GM15510 (cell line): Measurements from ENCODE around the gene LETM1.

Source experiments
- POLR2A ChIP-seq: IDR thresholded peaks from 3 replicates; pipeline ENCODE4 v1.6.1; 2011; ENCODE audit warnings: borderline replicate concordance; ENCODE audit not compliant: insufficient read length; ENCODE audit errors: extremely low read depth

LETM1 gene

DNA sequence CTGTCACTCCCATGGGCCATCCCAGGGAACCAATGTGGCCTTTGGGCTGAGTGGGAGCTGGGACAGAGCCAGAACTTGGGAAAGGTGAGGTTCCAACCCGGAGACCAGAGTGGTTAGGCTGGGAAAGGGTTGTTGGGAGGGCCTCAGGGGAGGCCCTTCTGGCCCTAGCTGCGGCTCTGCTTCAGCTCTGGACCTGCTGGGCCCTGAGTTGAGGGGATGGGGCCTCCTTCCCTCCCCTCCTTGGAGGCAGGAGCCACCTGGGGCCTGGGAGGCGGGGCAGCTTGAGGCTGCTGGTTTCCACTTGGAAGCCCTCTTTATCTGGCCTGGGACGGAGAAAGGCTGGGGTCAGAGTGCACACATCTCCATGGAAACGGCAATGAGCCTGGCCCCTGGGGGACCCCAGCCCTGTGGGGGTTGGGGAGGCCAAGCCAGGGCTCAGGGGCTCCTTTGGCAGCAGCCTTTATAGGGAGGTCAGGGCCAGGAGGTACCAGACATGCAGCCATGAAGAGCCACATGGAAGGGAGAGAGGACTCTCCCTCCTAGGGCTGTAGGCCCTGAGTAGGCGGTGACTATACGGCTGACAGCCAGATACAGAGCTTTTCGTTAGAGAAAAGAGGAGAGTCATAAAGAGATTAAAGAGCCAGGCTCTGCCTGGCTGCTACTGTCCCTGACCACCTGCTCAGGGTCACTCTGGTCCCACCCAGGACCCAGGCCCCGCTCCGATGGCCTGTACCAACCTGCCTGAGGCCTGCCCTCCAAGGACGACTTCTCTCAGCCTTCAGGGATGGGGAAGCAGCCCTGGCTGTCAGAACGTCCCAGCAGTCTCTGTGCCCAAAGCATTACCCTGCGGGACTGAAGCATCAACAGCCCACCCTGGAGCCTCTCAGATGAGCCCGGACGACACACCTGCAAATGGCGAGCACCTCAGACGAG is 8.4 kb upstream of the LETM1 start:
- no peak for TF ChIP-seq POLR2A

DNA sequence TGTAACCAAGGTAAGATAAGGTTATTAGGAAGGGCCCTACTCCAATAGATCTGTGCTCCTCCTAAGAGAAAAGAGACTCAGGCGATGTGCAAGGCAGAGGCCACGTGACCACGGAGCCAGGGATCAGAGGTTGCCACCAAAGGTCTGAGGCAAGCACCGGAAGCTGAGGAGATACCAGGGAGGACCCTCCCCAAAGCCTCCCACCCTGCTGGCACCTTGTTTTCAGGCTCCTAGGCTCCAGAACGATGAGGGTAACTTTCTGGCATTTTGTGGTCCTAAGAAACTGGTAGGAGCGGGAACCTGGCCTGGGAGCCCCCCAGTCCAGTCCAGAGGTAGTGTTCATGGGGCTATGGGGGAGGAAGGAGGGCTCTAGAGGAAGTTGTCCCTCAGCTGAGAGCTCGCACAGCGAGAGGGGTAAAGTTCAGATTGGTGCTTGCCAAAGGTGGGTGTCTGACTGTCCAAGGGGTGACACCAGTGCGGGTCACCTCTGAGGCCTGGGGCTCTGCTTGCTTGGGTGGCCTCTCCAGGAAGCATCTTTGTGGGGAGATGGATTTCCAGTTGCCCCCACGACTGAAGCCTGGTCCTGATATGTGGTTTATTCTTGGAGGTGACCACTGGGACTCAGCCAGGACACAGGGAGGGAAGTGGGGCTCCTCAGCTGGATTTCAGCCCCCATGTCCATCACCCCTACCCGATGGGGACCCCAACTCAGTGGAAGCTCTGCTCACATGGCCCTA is 7.5 kb upstream of the LETM1 start:
- TF ChIP-seq POLR2A: no peak

DNA sequence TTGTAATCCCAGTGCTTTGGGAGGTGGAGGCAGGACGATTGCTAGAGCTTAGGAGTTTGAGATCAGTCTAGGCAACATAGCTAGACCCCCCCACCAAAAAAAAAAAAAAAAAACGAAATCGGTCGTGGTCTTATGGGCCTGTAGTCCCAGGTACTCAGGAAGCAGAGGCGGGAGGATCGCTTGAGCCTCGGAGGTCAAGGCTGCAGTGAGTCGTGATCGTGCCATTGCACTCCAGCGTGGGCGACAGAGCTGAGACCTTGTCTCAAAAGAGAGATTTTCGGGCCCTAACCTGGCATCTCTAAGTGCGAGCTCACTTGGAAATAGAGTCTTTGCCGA is 7.0 kb upstream of the LETM1 start:
- no peak for TF ChIP-seq POLR2A

DNA sequence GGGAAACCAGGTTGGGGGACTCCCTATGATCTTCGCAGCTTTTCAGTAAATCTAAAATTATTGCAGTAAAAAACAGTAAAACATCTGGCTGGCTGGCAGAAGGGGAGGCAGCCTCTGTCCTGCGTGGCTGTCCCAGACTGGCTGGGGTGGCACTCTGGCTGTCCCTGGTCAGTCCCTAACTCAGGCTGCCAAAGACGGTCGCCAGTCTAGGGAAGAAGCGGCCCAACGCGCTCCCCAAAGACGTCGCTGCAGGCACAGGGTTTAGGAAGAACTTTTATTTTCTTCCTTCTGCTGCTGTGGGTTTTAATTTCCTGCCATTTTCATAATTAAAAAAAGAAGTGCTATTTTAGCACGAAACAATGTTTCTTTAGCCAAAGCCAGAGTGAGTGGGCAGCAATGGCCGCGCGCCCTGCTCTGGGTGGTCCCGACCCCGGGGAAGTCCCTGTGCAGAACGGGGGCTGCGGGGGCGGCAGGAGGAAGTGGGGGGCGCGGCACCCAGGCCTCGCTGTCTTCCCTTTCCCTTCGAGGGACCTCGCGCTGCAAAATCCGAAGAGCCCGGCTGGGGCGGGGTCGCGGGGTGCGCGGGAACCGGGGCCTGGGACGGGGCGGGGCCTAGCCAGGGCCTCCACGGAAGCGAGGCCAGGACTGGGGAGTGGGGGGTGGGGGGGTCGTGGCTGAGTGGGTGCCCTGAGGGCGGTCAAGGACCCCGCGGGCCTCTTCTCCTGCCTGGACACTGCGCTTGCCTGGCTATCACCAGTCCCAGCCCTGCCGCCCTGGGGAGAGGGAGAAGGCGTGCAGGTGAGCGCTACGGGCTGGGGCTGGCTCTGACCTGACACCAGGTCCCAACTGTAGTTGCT is 6.3 kb upstream of the LETM1 start:
- TF ChIP-seq POLR2A: no peak

DNA sequence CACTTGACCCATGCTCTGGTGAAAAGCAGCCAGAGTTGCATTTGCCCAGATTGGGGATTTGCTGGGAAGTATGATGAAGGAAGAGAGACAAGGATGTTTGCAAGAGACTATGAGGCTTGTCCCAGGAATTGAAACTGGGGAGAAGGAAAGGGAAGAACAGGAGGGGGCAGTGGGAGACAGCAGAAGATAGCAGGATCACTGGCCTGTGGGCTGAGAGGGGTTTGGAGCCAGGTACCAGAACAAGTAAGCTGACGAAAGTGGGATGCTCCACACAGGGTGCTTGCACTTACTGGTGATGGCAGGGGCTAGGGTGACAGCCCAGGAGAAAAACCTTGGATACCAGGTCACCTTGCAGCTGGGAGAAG is 3.4 kb upstream of the LETM1 start:
- TF ChIP-seq POLR2A: no peak

DNA sequence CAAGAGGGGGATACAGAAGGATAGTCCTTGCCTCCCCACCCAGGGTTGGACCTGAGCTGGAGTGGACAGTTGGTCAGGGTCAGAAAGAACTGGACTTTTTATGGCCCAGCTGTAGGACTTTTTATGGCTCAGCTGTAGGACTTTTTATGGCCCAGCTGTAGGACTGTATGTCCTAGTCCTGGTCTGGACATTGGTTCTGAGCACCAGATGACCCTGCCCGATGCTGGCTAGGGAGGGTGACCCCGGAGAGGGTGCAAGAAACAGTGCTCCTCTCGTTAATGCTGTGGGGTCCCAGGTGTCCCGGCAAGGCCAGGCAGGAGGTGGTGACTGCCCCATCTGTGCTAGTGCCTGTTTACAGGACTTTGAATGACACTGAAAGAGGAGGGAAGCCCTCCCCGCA is 2.0 kb upstream of the LETM1 start:
- no peak for TF ChIP-seq POLR2A

DNA sequence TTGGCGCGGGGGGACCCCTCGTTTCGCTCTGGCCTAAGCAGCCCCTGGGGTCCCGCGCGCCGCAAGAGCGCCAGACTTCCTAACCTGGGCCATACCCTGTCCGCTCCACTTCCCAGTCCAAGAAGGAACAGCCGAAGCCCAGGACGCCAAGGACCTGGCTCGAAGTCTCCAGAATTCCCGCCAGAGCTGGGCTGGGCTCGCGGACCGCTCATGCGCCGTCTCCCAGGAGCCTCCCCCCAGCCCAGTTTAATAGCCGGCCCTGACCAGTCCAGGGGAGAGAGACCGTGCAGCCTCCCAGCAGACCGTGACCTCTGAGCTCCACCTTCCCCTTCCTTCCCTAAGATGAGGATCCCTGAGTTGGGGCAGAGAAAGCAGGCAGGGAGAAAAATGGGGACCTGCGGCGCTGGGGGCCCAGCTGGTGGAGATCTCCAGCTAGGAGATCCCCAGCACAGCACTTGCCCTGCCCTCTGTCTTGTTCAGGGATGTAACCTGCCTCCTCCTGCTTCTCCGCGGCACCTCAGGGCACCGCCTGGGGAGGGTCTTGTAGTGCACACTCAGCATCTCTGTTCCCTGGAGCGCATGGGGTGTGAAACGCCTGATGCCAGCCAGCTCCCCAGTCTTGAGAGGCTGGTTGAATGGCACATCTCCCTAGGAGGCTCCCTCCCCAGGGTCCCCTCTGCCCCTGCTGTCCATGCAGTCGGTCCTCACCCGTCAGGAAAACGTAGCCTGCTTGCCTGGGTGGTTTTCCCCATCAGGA is 1.2 kb upstream of the LETM1 start:
- no peak for TF ChIP-seq POLR2A

DNA sequence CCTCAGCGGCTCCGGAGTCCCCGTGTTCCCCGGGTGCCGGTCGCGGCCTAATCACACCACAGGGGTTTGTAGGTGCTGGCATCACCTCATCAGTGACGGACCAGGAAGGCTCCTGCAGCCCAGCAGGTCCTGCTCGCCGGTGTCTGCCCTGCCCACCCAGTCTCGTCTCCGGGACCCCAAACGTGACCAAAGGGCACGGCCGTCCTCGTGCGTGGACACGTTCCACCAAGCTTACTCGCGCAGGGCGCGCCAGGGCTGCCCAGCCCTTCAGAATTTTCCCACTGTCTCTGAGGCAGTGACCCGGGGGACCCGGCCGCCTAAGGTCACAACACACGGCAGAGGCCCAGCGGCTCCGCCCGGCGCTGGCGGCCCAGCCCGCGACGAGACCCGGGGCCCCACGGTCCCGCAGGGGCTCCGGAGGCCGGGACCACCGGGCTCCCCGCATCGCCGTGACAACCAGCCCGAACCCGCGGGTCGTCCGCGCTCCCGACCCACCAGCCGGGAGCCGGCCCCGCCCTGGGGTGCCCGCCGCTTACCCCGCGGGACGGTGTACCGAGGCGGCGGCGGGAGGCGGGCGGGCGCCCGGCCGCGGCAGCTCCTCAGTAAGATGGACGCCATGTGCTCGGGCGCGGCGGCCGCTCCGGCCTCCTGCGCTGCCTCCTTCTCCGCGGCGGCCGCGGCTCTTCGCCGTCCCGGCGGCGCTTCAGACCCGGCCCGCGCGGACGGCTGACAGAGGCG is 454 bp downstream of the LETM1 start:
- no peak for TF ChIP-seq POLR2A

DNA sequence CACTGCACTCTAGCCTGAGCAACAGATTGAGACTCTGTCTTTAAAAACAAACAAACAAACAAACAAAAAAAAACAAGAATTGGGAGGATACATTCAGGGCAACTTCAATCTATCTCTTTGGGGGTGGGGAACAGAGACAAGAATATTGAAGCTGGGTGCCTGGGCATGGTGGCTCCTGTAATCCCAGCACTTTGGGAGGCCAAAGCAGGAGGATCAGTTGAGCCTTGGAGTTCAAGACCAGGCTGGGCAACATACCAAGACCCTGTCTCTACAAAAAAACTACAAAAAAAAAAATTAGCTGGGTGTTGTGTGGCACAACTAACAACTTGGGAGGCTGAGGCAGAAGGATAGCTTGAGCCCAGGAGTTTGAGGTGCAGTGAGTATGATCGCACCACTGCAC is 1.2 kb downstream of the LETM1 start:
- TF ChIP-seq POLR2A: no peak

DNA sequence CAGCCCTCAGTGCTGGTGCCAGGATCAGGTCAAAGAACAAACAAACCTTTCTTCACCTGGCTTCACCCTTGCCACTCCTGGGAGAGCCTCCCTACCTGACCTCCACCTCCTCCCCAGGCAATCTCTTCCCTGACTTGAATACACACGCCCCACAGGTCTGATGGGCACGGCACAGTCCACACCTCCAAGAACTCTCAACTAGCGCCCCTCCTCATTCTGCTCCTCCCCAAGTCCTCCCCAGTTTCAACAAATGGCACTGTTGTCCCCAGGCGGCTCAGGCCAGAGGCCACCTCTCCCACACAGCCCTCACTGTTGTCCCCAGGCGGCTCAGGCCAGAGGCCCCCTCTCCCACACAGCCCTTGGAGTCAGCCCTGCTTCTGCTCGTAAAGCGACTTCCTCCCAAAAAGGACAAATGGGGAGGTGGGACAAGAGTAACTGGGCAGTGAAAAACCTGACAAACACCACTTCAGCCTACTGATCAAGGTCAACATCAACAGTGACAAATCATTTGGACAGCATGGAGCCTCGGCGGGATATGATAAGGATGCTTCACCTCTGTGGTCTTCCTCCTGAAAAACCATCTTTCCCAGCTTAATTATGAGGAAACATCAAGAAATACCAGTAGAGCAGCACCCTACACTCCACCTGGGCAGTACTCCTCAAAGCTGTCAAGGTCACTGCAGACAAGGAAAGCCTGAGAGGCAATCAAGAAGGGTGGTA is 2.9 kb downstream of the LETM1 start:
- no peak for TF ChIP-seq POLR2A

DNA sequence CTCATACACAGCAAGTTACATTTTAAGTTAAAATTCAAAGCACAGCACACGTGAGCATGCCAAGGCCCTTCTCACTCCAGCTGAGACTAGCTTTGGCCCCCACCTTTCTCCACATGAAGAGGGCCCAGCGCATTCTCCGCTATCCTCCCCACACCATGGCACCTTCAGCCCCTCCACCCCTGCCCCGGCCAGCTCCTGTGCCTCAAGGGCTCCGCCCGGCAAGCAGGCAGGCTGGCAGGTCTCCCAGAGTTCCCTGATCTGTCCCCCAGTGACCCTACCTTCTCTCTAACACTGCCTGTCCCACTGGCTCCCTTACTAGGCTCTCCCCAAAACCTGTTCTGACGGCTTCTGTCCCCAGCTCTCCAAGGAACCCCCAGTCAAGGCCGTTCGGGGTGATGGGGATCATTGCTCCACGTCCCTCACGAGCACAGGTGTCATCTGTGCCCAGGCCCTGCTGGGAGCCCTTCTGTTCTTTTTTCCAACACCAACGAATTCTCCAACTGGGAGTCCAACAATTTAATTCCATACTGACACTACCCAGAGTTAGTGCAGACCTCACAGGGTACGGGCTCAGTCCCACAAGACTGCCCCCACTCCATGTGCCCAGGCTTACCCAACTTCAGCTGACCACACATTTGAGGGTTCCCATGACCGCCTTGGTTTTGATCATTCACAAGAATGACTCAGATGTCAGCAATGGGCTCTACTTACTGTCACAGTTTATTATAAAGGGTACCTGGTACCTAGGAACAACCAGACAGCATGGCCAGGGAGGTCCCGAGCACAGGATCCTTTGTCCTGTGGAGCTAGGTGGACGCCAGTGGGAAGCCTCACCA is 4.2 kb downstream of the LETM1 start:
- no peak for TF ChIP-seq POLR2A

DNA sequence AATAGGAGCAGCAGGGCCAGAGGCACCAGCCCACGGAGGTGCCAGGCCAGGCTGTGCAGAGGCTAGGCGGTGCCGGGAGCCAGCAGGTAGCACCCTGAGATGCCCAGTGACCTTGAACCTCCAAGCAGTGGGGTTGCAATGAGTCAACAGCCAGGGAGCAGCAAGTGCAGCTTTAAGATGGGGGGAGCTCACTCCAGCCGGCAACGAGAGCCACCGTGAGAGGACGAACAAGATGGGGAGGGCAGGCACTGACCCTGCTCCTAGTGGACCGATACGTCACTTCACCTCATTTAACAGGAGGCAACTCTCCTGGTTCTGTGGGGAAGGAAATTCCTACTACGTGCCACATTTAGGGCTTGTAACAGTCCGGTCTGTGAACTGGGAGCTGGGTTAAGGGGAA is 4.8 kb downstream of the LETM1 start:
- TF ChIP-seq POLR2A: no peak
